Central memory CD4-positive, alpha-beta T cell (primary cell): ENCODE data around the gene CBX5.
A peak's percentile ranks its signal among the peaks of the same experiment; 100 is the strongest.
"Not testable (repeated sequence)": the region's sequence is repeated elsewhere in the genome, so short reads cannot be mapped to it uniquely, and the experiment has no call there.

Experiments used
- DNase-seq: peaks from one replicate; pipeline ENCODE4 v3.0.0; 2022
- total RNA-seq, 3 experiments: gene quantifications; one replicate each; lab custom pipeline; 2026; lab: John Stamatoyannopoulos, UW

Gene CBX5
- total RNA-seq, result 93.5 to 139 (median 120) reads per million in 3 experiments

DNA sequence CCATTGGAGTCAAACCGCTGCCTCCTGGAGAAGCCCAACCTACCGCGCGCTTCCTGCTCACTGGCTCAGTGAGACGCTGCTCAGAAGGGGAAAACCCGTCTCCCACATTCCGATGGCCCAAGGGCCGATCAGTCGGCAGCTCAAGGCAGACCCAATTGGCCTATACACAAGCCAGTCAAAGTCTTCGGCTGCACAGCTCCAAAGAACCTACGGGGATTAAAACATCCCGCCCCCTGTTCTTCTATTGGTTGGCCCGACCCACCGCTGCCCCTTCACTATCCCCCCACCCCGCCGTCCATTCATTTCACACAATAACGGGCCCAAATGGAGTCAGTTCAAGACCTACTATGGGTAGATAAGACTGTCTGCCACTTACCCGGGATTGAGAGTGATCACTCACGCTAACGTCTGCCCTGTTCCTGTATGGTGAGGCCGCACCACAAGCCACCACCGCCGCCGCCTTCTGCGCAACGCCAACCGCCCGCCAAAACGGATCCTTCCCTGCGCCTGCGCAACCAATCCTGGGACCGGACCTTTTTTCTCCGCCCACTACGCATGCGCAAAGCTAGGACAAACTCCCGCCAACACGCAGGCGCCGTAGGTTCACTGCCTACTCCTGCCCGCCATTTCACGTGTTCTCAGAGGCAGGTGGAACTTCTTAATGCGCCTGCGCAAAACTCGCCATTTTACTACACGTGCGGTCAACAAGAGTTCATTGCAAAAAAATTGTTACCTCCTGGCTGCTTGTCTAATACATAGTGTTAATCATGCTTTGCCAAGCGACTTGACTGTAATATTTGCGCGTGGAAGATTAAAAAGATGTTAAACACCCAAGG lies at the start of gene CBX5:
Gene CBX5 (minus strand): TSS at position 491 of the 836 bp plus-strand sequence. CDS start 22,472 bp downstream, outside the sequence.
- DNase-seq, result peak; percentile 100

DNA sequence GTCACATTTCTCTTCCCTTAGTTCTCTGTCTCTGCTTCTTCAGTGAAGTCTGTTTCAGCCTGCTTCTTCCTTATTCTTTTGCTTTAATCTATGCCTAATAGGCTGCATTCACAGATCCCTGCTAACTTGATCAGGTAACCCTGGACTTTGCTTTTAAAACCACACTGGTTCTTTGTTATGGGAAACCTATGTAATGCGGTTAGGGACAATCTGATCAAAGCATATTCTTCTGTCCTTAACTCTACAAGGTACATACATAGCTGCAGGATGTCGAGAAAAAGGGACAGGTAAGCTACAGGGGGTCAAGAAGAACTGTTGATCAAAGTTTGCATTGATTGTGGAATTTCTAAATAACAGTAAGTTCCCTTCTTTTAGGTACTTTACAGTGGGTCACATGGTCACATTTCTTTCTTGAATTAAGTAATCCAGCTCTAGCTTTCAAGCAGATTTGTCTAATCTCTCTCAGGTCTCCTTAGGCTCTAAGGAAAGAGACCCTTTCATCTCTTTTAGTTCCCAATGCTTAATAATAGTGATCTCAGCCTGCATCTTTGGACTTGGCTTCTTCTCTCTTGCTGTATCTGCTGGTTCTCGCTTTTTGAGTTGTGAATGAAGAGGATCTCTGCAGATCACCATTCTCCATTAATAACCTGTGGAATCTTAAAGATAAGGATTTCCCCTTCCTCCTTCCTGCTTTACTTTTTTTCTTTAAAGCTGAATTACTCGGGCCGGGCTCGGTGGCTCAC lies 48.8 kb upstream of the CBX5 start:
- DNase-seq, result no peak

DNA sequence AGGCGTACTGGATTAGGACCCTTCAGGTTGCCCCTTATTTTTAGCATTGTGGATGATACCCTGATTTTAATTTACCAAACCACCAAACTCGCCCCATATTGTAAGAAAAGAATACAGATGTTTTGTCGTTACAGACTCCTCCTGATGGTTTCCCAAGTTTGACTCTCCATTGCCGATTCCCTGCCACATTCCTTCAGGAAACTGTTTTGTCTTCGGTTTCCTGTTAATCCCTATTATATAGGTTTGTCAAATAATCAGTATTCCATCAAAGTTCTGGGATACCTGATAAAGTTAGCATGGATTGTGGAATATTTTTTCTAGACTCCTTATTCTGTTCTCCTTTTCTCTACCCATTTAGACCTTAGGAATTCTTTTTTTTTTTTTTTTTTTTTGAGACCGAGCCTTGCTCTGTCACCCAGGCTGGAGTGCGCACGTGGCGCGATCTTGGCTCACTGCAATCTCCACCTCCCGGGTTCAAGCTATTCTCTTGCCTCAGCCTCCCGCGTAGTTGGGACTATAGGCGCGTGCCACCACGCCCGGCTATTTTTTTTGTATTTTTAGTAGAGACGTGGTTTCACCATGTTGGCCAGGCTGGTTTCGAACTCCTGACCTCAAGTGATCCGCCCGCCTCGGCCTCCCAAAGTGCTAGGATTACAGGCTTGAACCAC lies 45.7 kb upstream of the CBX5 start:
- DNase-seq, result not testable (repeated sequence)

DNA sequence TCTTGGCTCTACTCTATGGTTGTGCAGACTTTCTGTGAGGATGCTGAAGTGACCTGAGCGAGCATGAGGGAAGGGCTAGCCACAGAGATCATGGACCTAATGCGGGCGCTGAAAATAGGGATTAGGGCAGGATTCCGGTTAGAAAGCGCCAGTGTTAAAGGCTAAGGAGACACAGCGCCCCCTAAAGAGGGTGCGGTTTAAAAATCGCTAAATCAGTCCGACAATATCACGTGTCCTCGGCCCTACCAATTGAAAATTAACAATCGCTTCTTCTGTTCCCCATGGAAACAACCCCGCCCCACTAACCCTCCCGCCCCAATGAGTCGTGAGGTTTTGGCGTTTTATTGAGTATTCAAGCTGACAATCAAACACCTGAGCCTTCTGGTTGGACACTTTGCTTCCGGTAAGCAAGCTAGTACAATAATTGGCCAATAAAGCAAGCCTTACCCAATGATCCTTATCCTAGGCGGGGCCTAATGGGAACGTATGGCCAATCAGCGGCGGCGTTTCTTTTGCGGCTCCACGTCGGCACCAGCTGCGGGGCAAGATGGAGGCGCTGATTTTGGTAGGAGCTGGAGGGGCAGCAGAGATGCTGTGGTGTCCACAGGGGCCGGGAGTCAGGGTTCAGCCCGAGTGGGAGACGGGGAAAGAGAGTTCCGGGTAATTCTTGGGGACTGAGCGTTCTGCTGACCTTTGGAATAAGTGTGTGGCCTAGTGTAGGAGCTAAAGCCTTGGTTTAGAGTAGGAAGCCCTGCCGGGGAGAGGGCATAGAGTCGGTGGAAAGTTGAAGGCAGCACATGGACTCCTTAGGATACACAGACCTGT lies 44.9 kb upstream of the CBX5 start, which contains the start of gene COPZ1:
Gene COPZ1 (plus strand): TSS at position 515 of the 825 bp plus-strand sequence. CDS start 33 bp downstream, at position 548.
- DNase-seq, result peak; percentile 95

DNA sequence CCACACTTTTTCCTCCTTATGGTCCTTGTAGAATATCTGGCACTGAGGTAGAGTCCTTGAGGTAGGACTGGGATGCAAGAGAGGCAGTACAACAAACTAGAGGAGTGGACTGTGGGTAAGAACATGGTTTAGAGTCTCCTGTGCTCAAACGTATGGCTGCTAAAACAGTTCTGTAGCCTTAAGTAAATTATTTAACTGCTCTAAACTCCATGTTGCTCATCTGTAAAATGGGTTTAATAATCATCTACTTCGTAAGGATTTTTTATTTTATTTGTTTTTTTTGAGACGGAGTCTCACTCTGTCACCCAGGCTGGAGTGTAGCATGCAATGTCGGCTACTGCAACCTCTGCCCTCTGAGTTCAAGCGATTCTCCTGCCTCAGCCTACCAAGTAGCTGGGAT lies 41.4 kb upstream of the CBX5 start:
- no peak for DNase-seq

DNA sequence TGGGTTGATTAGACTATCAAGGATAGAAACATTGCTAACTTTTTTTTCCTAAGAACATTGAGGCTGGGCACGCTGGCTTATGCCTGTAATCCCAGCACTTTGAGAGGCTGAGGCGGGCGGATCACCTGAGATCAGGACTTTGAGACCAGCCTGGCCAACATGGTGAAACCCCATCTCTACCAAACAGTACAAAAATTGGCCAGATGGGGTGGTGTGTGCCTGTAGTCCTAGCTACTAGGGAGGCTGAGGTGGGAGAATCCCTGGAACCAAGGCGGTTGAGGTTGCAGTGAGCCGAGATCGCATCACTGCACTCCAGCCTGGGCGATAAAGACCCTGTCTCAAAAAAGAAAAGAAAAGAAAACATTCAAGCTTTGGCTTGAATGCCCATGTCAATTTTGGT lies 32.4 kb upstream of the CBX5 start:
- DNase-seq, result not testable (repeated sequence)

DNA sequence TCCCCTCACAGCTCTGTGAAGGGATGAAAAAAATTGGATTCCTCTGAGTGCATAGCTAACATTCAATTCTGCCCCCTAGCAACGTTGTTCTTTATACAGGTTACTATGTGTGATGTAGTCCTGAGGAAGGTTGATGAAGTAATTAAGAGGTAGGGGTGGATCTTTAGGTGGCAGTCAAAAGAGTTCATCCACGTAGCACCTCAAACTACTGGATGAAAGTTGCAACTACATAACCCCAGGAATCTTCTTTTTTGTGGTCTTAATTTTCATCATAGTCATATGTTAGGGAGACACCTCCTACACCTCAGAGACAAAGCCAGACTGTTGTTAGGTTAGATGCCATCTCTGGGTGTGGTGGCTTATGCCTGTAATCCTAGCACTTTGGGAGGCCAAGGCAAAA lies 31.1 kb upstream of the CBX5 start:
- DNase-seq, result no peak

DNA sequence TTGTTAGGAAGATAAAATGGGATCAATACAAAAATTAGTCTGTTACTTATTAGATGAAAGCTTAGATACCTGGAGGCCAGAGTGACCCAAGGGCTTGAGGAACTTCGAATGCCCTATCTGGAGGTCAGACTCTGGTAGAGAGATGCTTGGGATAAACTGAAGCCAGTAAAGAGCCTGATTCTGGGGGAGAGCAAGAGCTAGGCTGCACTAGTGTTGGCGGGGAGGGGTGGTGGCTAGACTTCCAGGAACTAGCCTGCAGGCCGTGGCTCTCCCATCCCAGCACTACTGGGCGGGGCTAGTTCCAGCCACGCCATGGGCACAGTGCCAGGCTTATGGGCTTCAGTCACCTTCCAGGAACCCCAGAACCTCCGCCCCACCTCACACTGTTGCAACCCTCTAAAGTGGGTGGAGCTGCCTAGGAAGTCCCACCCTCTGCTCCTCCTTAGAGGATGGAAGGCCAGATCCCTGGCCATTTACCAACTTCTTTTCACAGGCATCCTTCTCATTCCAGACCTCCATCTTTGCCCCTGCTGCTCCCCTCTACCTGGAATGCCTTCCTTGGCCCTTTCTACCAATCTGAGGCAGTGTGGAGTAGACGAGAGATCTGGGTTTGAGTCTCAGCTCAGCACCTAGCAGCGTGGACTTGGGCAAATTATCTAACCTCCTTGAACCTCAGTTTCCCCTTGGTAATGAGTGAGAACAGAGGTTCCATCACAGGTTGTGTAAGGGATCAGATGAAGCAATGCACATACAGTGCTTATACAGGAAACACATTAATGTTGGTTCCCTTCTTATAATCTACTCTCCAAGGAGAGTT lies 27.2 kb upstream of the CBX5 start:
- no peak for DNase-seq

DNA sequence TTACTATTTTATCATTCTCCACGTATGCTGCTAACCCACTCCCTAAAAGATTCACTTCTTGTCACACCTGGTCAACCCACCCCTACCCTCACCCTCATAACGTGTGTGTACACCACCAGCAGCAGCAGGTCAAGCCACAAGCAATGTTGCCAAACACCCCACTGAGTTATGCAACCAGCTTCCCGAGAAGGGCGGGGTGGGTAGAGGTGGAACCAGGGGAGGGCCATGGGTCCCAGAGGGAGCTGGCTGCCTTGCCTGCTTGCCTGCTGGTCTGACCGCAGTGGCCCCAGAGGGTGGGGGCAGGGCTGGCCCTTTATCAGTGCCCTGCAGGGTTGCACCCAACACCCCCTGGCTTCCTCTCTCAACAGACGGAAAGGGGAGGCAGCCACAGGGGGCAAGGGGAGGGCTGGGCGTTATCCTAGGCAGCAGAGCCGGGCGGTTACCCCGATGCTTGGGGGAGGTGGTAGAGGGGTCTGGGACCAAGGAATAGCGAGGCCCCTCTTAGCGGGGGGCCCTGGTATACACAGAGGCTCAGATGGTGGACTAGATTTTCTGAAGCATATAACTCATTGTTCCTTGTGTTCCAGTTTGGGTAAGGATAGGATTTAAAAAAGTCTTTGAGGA lies 24.4 kb upstream of the CBX5 start:
- no peak for DNase-seq

DNA sequence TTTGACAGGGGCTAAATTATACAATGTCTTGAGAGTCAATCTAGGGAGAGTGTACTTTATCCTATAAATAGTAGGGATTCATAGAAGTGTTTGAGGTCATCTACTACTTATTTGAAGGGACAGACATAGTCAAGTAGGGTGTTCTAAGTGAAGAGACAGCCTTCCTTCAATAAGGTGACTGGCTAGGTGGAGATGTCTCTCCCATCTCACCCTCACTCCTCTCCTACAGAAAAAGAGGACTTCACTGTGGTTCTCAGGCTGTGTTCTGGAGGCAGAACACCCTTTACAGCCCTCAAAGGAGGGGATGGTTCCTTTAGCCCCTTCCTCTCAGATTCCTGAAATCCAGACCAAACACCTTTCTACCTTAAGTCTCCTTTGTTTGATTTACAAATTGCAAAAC lies 23.7 kb upstream of the CBX5 start:
- no peak for DNase-seq

DNA sequence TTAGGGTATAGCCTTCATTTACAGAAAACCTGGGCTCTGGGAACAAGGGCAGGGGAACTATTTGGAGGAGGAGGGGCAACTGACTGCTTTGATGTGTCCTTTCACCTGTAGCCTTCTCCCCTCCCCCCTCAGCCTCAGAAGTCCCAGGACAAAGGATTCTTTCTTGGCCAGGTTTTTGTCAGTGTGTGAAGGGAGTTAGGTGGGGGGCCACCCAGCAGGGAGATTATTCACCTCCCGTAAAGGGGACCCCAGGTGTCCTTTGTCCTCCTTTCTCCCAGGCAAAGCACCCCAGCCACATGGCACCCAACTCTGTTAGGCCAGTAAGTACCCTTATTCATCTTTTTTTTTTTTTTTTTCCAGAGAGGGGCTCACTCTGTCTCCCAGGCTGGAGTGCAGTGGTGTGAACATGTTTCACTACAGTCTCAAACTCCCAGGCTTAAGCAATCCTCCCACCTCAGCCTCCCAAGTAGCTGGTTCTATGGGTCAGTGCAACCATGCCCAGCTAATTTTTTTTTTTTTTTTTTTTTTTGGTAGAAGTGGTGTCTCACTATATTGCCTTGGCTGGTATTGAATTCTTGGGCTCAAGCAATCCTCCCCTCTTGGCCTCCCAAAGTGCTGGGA lies 21.6 kb upstream of the CBX5 start:
- no peak for DNase-seq

DNA sequence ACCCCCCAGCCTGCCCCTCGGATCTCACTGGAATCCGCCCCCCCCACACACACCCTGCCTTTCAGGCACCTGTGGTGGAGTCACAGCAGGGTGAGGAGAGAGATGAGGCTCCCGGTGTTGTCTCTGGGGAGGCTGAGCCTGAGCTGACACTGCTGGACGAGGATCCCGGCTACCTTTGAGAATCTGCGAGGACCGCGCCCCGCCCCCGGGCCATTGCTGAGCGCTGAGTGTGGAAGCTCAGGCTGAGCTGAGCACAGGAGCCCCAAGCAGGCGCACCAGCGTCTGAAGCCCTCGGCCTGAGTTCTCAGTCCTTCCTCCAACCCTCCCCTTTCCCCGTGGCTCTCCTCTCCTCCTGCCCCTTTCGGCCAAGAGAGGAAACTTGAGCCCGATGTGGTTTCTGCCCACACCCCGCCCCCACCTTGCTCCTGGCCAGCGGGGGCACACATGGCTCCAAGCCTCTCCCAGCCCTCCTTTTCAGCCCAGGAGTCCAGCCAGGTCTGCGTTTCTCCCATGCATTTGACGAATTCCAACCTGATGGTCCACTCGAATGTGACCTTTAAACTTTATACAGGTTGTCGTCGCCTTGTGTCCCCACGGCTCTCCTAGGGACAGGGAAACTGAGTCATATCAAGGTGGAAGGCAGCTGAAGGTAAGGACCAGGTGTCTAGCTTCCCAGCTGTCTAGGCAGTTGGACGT lies 21.0 kb upstream of the CBX5 start, which contains the start of gene NFE2:
Gene NFE2 (minus strand): TSS at position 284 of the 696 bp plus-strand sequence. CDS start 5,767 bp downstream, outside the sequence.
- DNase-seq, result no peak

DNA sequence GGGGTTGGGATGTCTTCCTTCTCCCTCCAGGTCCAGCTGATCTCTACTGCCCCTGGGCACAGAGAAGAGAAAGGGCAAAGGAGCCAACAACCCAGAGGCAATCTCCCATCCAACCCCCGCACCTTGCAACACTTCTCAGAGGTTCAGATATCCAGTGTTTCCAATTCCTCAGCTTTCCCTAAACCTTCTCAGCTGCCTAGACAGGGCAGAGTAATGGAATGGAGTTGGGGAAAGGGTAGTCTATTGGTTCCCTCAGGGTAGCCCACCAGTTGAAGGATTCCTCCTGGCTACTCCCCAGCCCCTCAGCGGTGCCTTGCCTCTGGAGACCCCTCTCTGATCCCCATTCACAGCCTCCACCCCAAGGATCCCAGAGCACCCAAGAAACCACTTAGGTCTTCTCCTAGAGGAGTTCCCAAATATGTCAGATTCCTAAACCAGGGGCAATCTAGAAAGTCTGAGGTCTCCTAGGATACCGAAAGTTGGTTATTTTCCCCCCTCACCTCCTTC lies 20.4 kb upstream of the CBX5 start:
- DNase-seq, result no peak

DNA sequence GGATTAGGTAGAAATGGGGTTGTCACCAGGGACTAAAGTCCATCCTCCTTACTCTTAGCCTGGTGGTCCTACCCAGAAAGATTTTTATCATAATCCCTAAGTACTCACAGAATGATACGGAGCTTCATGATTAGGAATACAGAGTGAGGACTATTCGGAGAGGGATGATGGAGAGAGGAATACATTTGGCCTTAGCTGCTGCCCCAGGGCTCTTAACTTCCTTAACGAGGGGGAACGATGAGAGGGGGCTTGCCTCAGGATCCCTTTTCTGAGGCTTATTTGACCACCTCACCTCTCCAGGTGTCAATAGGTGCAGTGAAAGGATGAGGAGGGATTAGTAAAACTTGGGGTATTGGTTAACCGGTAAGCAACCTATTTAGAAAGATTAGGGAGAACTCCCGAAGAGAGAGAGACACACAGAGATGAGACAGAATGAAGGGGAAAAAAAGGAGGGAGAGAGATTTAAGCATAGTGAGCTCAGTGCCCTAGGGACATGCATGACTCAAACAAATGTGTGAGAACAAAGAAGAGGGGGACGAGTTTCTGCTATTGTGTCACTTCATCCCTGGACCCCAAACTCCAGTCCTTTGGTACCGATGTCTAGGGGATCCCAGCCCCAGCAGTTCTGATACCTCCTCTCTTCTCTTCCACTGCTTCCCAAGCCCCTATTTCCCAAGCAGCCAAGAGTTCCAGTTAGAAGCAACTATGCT lies 19.7 kb upstream of the CBX5 start:
- DNase-seq, result no peak

DNA sequence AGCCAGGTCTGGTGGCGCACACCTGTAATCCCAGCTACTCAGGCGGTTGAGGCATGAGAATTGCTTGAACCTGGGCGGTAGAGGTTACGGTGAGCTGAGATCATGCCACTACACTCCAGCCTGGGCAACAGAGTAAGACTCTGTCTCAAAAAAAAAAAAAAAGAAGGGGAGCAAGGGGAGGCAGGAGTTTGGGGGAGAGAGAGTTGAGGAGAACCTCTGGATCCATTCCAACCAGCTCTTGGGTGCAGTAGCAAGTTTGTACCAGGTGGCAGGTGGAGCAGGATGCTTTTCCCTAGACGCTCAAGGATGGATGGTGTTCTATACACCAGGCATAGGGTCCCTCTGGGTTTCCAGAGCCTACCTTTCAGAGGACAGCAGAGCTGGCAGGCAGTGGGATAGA lies 19.0 kb upstream of the CBX5 start:
- no peak for DNase-seq

DNA sequence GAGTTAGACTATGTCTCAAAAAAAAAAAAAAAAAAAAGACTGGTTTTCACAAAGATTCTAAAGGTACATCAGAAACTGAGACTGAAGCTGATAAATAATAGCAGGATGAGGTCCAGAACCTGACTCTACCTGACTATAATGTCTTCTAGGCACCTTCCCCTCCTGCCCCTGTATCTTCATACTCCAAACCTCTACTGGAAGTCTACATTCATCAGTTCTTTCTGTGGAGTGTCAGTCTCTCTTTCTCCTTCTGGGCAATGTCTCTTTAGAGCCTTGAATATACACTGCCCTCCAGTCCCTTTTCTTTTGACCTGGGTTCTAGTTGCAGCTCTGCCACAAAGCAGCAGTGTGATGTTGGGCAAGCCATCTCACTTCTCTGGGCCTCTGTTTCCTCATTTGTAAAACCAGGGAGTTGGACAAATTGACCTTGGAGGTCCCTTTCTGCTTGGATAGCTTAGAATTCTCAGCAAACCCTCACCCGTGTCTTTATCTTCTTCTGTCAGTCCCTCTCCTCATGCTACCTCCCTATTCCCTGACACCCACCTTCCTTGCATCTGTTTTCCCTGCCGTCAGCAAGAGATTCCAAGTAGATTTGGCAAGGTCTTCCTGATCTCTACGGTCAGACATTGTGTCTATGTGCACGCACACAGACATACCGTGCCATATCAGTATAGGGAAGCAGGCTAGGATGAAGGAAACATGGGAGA lies 16.6 kb upstream of the CBX5 start:
- no peak for DNase-seq

DNA sequence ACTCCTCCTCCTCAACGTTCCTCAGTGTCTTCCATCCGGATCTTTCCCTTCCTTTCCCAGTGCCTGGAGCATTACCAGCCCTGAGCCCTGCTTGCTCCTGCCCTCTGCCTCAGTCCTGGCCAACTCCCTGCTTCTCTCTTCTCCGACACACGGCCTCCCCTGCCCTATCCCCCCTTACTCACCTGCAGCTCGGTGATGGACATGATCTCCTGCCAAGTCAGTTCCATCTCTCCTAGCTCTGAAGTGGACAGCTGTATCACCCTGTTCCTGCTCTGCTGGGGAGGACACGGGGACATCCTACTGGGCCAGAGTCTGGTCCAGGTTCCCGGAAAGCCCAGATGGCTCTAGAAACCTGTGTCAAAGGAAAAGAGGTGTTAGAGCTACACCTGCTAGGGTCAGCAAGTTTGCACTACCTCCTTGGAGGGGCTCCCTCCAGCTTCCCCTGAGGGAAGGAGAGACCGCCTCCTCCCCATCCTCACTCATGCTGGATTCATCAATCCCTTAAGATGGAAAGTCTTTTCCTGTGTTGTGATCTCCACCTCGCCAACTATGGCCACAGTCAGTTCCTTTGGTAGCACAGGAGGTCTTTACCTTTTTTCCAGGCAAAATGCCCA lies 15.1 kb upstream of the CBX5 start:
- DNase-seq, result no peak
